Smooth muscle cell (in vitro differentiated cells): ENCODE measurements around the gene KIF13A. TPM values are rescaled to one million over a fixed set of nuclear protein-coding genes. Genes with fewer than 3 reads are reported as not detected.
A peak's percentile ranks its signal among the peaks of the same experiment; 100 is the strongest.

ENCODE experiments used
- DNase-seq: peaks from one replicate; lab custom pipeline; 2025; ENCODE audit not compliant: unreplicated experiment; lab: John Stamatoyannopoulos, UW
- H2AFZ ChIP-seq: fragments of 200-600 bp; sonication (generic); 2 replicates; pipeline ENCODE4 v1.6.0; 2016; ENCODE audit warnings: antibody characterized with exemption, low read depth, mild to moderate bottlenecking
- H3F3A ChIP-seq: fragments of 200-600 bp; sonication (generic); 2 replicates; pipeline ENCODE4 v1.6.0; 2017; ENCODE audit warnings: antibody characterized with exemption, low read depth
- H3K27ac ChIP-seq: fragments of 200-600 bp; sonication (generic); 2 replicates; pipeline ENCODE4 v1.5.1; 2016; ENCODE audit warnings: low read depth, mild to moderate bottlenecking
- H3K27me3 ChIP-seq: fragments of 200-600 bp; sonication (generic); 2 replicates; pipeline ENCODE4 v1.6.1; 2016; ENCODE audit warnings: low read depth, mild to moderate bottlenecking
- H3K36me3 ChIP-seq: fragments of 200-600 bp; sonication (generic); 2 replicates; pipeline ENCODE4 v1.5.1; 2016; ENCODE audit warnings: low read depth
- H3K4me1 ChIP-seq: fragments of 200-600 bp; sonication (generic); 2 replicates; pipeline ENCODE4 v1.5.1; 2016; ENCODE audit warnings: low read depth
- H3K4me2 ChIP-seq: fragments of 200-600 bp; sonication (generic); 2 replicates; pipeline ENCODE4 v1.6.0; 2016; ENCODE audit warnings: mild to moderate bottlenecking
- H3K4me3 ChIP-seq: fragments of 200-600 bp; sonication (generic); 2 replicates; pipeline ENCODE4 v1.5.1; 2016; ENCODE audit warnings: mild to moderate bottlenecking
- H3K79me2 ChIP-seq: fragments of 200-600 bp; sonication (generic); 2 replicates; pipeline ENCODE4 v1.6.0; 2016; ENCODE audit warnings: low read depth, mild to moderate bottlenecking
- H3K9ac ChIP-seq: fragments of 200-600 bp; sonication (generic); 2 replicates; pipeline ENCODE4 v1.6.0; 2016; ENCODE audit warnings: low read depth
- H3K9me3 ChIP-seq: fragments of 200-600 bp; sonication (generic); replicated peaks from 2 replicates; pipeline ENCODE4 v1.5.1; 2016; ENCODE audit warnings: low read depth
- H4K20me1 ChIP-seq: fragments of 200-600 bp; sonication (generic); 2 replicates; pipeline ENCODE4 v1.6.0; 2016; ENCODE audit warnings: low read depth
- CTCF ChIP-seq: fragments of 200-600 bp; sonication (generic); IDR thresholded peaks from 2 replicates; pipeline ENCODE4 v1.5.1; 2017; ENCODE audit warnings: borderline replicate concordance, mild to moderate bottlenecking, antibody characterized with exemption; ENCODE audit not compliant: insufficient read depth, poor library complexity, severe bottlenecking
- WGBS: methylation state at CpG from one replicate; pipeline ENCODE4 v1.1.7; 2016; ENCODE audit warnings: low lambda C conversion rate; 5-methylcytosine and 5-hydroxymethylcytosine counted together
- polyA plus RNA-seq: library from polyadenylated mRNA; unstranded; fragments of >200 nt; fragmentation: Nextera tagmentation; extraction: Ambion mirVana; gene quantifications from 2 replicates; pipeline ENCODE4 v1.2.1, GENCODE V29; 2016
- total RNA-seq: library from RNA; depleted of rRNA; stranded (reverse); fragments of >200 nt; gene quantifications from 2 replicates; pipeline ENCODE4 v1.2.3, GENCODE V29; 2014

Gene KIF13A
- total and polyA plus RNA-seq, 2 experiments from 2014 or later = 10.4 to 28.4 TPM

GRCh38 chr6:17904491-17905120 is 82.8 kb downstream of the KIF13A start:
- Histone ChIP-seq H3K9ac (no peak overlapping the region), H2AFZ (no peak overlapping the region), H3K27ac (peak overlapping the region; percentile 91), H3K27me3 (no peaks in the 10 kb centered on the region), H3K4me2 (peak overlapping the region; percentile 7), H3K36me3 (no peaks in the 10 kb centered on the region), H3K79me2 (peaks cover 48% of the 10 kb centered on the region), H3K9me3 (no peaks in the 10 kb centered on the region), H3F3A (peaks cover 10% of the 10 kb centered on the region), H3K4me3 (no peak overlapping the region), H4K20me1 (no peaks in the 10 kb centered on the region), H3K4me1 (peaks cover 8% of the 10 kb centered on the region)
- no peak for DNase-seq
- no peak for TF ChIP-seq CTCF
- 83% methylated on average over 6 of the region's 6 CpGs for WGBS

- Histone ChIP-seq H3K27ac (no peak overlapping the region), H3K79me2 (peaks cover 37% of the 10 kb centered on the region), H3K4me1 (peaks cover 8% of the 10 kb centered on the region), H3K9ac (no peak overlapping the region), H3K4me3 (no peak overlapping the region), H3K27me3 (no peaks in the 10 kb centered on the region), H3K4me2 (no peak overlapping the region), H2AFZ (no peak overlapping the region), H4K20me1 (no peaks in the 10 kb centered on the region), H3K36me3 (peaks cover 2% of the 10 kb centered on the region), H3K9me3 (no peaks in the 10 kb centered on the region), H3F3A (peaks cover 10% of the 10 kb centered on the region)
- DNase-seq = no peak
- WGBS = 47% methylated on average over 1 of the region's 1 CpG
- TF ChIP-seq CTCF = no peak
These were observed 84.5 kb downstream of the KIF13A start for GRCh38 chr6:17902974-17903373.

GRCh38 chr6:17901493-17901892 is 85.9 kb downstream of the KIF13A start:
- H3K27ac ChIP-seq = peak overlapping the region; percentile 22
- peaks cover 12% of the 10 kb centered on the region for H3K36me3 ChIP-seq
- TF ChIP-seq CTCF = no peak
- no peaks in the 10 kb centered on the region for H3K9me3 ChIP-seq
- no peak overlapping the region for H3K4me2 ChIP-seq
- no peaks in the 10 kb centered on the region for H4K20me1 ChIP-seq
- H2AFZ ChIP-seq = no peak overlapping the region
- peaks cover 8% of the 10 kb centered on the region for H3F3A ChIP-seq
- no peak overlapping the region for H3K9ac ChIP-seq
- H3K79me2 ChIP-seq = peaks cover 37% of the 10 kb centered on the region
- H3K4me1 ChIP-seq = peaks cover 4% of the 10 kb centered on the region
- H3K27me3 ChIP-seq = no peaks in the 10 kb centered on the region
- H3K4me3 ChIP-seq = no peak overlapping the region
- no peak for DNase-seq

GRCh38 chr6:17900011-17900410 is 87.4 kb downstream of the KIF13A start:
- H3K27me3 ChIP-seq = no peaks in the 10 kb centered on the region
- H3K36me3 ChIP-seq = peaks cover 15% of the 10 kb centered on the region
- H3K4me1 ChIP-seq = no peaks in the 10 kb centered on the region
- no peak for DNase-seq
- peak overlapping the region; percentile 19 for H3K4me2 ChIP-seq
- H3K79me2 ChIP-seq = peaks cover 34% of the 10 kb centered on the region
- 85% methylated on average over 2 of the region's 2 CpGs for WGBS
- H4K20me1 ChIP-seq = no peaks in the 10 kb centered on the region
- H3F3A ChIP-seq = no peaks in the 10 kb centered on the region
- H3K4me3 ChIP-seq = no peak overlapping the region
- peaks cover 7% of the 10 kb centered on the region for H3K9me3 ChIP-seq
- TF ChIP-seq CTCF = no peak
- no peak overlapping the region for H2AFZ ChIP-seq
- no peak overlapping the region for H3K9ac ChIP-seq
- peak overlapping the region; percentile 44 for H3K27ac ChIP-seq
